HUDEP-2 (cell line): ENCODE data around the gene MRPL52.
A peak's percentile ranks its signal among the peaks of the same experiment; 100 is the strongest.
"Not testable (repeated sequence)": the region's sequence is repeated elsewhere in the genome, so short reads cannot be mapped to it uniquely, and the experiment has no call there.

Experiments
- DNase-seq, 76 experiments: peaks; one replicate each; lab custom pipeline; 2025; ENCODE audit not compliant: unreplicated experiment in 76 of 76; lab: John Stamatoyannopoulos, UW

The MRPL52 gene

DNA sequence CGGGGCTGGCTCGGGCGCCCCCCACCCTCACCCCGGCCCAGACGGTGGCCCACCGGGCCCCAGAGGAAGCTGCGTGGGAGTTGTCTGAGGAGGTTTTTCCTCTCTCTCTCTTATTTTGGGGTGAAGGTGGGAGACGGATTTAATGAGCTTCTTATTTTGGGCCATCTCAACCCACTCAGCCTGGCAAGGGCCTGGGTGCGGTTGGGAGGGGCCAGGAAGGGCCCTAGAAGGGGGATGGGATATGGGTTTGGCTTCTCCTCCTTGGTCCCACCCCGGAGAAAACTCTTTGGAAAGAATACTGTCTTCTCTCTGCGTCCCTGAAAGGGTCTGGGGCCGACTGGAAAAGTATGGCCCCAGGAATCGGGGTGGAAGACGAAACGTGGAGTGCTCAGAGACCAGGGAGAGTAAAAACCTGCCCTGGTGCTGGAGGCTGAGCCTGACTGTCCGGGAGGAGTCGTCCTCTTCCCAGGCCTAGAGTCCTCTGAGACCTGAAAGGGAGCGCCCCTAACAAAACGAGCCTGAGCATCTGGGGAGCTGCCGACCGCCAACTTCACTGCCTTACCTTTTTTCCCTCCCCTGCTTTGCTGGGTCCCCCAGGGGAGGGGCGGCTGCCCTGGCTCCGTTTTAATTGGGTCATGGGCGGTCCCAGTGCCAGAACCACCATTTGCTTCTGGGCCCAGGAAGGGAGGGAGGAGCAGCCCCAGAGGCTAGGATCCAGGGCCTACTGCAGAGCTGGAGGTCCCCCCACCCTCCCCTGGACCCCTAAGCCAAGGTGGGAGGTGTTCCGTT is 8.3 kb downstream of the MRPL52 start:
- DNase-seq, result no peak

DNA sequence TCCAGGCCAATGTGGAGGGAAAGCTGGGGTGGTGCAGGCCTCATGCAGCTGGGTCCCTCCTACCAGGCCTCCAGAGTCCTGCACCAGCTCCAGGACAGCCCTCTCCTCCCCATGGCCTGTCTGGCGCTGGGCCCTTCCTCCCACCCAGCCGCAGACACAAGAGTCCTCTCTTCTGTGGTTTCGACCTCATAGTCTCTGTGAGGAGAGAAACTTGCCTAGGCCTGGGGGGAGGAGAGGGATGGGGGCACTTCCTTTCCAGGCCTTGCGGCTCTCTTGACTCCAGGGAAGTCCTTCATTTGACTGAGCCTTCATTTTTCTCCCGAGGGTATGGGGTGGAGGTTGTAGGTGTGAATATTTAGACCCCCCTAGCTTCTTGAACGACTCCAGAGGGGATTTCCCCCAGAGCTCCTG is 8.9 kb downstream of the MRPL52 start:
- DNase-seq, result no peak

DNA sequence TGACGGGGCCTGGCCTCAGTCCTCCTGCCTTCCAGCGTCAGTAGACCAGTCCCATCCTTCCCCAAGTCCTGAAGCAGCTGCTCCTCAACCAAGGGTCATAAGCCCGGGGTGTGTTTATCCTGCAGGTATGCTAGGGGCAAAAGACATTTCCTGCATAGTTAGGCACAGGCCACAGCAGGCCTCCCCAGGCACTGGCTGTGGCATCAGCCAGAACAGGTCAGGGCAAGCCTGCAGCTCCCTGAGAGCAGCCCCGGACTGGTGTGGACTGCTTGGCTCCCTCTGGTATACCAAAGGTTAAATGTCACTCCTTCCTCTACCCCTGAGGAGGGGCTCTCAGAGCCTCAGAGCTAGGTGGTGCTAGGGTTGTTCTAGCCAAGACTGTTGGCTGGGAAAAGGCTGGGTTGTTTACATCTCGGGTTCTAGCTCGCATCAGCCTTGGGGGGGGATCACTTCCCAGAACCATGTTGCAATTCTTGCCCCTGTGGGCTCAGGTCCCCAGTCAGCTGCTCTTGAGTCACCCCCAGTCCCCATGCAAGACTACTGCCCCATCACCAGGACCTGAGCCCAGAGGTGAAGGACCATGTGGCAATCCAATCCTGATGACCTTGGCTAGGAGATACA is 9.6 kb downstream of the MRPL52 start:
- DNase-seq, result no peak

GRCh38 chr14:22841311-22841710 is 11.6 kb downstream of the MRPL52 start:
- no peak for DNase-seq

DNA sequence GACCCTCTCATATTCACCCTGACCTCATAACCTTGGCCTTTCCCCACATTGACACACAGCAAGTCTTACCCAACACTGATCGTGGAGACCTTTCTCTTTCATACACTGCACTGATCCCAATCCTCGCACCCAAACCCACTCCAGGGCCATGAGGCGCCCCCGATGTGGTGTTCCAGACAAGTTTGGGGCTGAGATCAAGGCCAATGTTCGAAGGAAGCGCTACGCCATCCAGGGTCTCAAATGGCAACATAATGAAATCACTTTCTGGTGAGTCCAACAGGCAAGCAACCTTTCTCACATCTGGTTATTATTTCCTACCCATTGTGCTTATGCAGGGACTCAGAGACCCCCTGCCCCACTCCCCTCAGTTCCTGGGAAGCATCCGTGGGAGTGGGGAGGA is 12.1 kb downstream of the MRPL52 start:
- no peak for DNase-seq

DNA sequence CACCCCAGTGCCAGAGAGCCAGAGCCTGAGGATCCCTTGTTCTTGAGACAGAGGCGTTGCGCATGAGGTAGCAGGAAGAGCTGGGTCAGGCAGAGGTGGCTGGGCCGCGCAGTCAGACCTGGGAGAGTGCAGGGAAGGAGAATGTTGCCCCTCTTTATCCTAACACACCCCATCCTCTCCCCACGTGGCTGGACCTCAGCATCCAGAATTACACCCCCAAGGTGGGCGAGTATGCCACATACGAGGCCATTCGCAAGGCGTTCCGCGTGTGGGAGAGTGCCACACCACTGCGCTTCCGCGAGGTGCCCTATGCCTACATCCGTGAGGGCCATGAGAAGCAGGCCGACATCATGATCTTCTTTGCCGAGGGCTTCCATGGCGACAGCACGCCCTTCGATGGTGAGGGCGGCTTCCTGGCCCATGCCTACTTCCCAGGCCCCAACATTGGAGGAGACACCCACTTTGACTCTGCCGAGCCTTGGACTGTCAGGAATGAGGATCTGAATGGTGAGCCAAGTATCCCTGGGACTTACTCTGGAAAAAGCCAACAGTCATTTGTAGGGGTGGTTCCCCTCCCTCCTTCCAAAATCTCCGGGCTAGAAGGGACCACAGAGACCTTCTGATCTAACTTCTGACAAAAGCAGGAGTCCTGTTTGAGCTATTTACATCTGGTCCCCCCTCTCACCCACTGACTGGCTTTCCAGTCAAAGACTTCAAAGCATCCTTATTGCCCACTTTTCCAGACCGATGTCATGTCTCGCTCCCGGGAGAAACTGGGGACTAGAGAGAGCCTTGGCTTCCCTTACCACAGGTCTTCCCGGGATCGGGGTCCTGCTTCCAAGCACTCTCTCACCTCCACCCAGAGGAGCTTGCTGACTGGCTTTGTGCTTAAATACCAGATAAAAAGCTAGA is 12.8 kb downstream of the MRPL52 start:
- DNase-seq, result no peak

- no peak for DNase-seq
These were observed 13.6 kb downstream of the MRPL52 start for GRCh38 chr14:22843123-22843925.

DNA sequence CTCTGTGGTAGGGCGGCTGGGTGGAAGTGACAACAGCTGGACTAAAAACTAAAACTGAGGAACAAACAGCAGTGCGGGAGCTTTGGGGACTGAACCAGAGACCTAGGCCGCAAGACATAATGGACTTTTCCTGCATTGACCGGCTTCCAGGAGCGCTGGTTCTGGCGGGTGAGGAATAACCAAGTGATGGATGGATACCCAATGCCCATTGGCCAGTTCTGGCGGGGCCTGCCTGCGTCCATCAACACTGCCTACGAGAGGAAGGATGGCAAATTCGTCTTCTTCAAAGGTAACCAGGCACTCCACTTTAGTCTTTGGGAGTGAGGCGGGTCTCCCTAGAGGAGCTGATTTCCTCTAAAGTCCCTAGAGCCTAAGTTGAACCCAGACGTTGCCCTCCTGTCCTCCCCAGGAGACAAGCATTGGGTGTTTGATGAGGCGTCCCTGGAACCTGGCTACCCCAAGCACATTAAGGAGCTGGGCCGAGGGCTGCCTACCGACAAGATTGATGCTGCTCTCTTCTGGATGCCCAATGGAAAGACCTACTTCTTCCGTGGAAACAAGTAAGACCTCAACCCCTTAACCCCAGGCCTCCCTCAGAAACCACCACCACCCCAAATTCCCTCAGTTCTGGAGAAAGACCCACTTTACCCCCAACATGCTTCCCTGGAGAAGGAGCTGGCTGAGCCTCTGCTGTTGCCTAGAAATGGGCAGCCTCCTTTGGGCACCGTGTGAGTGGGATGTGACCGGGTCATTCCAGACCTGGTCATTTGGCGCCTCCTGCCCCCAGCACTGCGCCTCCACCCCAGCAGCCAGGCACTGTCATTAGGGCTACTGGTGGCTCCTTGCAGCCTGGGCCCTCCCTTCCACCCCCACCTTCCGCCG is 14.8 kb downstream of the MRPL52 start:
- no peak for DNase-seq

DNA sequence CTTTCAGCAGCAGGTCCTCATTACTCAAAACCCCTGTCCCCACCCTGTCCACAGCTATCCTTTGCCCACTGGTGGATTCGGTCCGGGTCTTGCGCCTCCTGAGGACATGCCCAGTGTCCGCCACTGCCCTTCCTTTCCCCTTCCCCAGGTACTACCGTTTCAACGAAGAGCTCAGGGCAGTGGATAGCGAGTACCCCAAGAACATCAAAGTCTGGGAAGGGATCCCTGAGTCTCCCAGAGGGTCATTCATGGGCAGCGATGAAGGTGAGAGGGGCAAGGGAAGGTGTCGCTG is 15.4 kb downstream of the MRPL52 start:
- DNase-seq, result no peak

- DNase-seq, result no peak
These were observed 16.3 kb downstream of the MRPL52 start for GRCh38 chr14:22845821-22846625.

GRCh38 chr14:22846811-22847307 is 17.2 kb downstream of the MRPL52 start:
- DNase-seq, result no peak

GRCh38 chr14:22847661-22848341 is 18.1 kb downstream of the MRPL52 start:
- no peak for DNase-seq

DNA sequence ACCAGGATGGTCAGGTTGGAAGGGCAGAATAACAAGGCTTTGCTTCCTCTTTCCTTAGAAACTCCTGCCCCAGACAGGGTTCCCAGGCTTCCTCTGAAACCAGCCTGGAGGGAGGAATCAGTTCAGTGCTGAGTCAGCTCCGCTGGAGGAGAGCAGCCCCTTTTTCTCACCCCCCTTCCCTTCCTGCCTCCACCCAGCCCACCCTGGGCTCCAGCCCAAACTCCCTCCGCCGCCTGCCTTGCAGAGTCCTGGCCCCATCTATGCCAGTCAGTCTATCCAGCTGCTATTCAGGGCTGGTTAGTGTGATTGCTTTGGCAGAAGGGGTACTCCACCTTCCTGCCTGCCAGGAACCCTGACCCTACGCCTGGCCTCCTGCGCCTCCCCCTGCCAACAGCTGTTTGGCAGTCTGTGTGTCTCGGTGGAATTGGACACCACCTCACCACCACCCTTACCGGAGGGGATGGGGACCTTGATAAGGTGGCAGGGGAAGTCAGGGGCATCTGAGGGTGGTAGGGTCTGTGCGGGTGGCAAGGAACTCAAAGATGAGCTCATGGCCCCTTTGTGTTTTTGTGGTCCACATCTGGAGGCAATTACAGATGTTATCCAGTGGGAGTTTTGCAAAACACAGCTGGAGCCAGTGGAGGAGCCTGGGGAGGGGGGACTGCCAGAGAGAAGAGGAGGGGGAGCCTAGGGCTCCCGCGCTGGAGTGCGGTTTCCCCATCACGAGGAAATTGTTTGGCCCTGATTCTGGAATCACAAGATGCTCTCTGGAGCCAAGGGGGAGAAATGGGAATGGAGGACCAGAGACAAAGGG is 18.9 kb downstream of the MRPL52 start:
- DNase-seq, result no peak

DNA sequence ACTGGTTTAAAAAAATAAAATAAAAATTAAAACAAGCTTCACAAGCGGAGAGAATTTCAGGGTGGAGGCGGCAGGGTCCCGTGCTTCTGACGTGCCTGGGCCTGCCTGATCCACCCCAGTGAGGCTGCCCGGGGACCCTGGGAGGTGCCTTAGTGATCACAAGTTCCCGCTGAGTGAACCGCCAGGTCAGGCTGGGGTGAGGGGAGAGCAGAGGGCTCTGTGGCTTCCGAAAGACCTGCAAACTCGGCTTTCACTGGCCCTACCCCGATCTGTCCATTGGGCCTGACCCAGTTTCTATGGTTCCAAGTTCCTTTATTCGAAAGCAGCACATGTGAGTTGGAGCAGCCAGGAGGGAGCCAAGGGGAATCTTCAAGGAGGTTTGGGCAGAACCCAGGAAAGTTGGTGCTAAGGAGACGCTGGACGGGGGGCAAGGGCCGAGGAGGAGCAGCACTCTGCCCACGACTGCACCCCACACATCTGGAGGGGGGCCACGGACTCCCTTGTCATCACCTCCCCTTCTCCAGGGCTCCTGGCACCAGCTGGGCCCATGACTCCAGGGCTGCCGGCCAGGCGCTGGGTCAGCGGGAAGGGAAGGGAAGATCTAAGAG is 19.6 kb downstream of the MRPL52 start:
- no peak for DNase-seq

- DNase-seq, result peak in 13 of 76 experiments; percentile 4 to 47 (median 18)
These were observed 21.5 kb downstream of the MRPL52 start for GRCh38 chr14:22850944-22851764.

- not testable (repeated sequence) for DNase-seq
These were observed 22.5 kb downstream of the MRPL52 start for GRCh38 chr14:22852178-22852577.
